GM18870 (cell line): Measurements from ENCODE around the gene PLEKHB2.
A peak's percentile ranks its signal among the peaks of the same experiment; 100 is the strongest.
"Not testable (repeated sequence)": the region's sequence is repeated elsewhere in the genome, so short reads cannot be mapped to it uniquely, and the experiment has no call there.

Experiments used
- ATAC-seq: cut with Tn5 transposase; IDR thresholded peaks from one replicate; pipeline ENCODE4 v1.9.1; 2021; ENCODE audit warnings: moderate library complexity; ENCODE audit not compliant: unreplicated experiment

The PLEKHB2 gene

DNA sequence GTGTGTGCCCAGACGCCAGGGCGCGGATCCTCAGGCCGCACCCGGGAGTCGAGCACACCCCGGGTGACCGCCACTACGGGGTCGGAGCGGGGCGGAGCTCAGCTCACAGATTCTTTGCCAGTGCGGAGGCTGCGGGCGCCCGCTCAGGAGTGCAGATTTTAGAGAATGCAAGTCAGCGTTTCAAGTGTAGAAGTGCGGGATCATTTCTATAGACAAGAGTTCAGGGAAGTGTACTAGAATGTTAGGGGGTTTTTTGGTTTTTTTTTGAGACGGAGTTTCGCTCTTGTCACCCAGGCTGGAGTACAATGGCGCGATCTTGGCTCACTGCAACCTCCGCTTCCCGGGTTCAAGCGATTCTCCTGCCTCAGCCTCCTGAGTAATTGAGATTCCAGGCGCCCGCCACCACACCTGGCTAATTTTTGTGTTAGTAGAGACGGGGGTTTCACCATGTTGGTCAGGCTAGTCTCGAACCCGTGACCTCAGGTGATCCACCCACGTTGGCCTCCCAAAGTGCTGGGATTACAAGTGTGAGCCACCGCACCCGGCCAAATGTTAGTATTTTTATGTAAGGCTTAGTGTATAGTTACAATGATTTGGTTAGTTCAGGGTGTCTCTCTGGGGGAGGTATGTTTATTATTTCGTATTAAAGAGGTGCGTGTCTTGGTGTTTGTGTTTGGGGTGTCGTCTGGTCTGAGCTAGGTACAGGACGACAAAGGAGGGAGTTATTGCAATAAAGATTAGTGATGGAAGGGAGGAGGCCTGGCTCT is 11.3 kb upstream of the PLEKHB2 start:
- peak; percentile 75 for ATAC-seq

DNA sequence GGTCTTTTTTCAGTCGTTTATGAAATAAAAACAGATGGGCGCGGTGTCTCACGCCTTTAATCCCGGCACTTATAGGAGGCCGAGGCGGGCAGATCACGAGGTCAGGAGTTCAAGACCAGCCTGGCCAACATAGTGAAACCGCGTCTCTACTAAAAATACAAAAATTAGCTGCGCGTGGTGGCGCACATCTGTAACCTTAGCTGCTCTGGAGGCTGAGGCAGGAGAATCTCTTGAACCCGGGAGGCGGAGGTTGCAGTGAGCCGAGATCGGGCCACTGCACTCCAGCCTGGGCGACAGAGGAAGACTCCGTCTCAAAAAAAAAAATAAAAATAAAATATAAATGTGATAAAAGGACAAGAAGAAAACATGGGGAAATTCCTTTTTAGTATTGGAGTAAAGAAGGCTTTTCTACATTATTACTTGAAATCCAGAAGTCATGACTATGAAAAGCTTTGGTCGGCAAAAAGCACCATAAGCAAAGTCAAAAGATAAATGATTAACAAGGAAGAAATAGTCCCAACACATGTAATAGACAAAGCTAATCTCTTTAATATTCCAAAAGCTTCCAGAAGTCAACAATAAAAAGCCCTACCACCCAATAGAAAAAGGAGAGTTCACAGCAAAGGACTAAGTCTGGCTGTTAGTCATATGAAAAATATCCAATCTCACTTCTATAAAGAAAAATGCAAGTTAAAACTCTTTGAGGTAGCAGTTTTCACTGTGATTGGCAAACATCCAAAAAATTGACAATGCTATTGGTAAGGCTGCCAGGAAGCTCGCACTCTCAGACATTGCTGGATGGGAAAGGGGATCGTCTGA is 10.5 kb upstream of the PLEKHB2 start:
- ATAC-seq = no peak

DNA sequence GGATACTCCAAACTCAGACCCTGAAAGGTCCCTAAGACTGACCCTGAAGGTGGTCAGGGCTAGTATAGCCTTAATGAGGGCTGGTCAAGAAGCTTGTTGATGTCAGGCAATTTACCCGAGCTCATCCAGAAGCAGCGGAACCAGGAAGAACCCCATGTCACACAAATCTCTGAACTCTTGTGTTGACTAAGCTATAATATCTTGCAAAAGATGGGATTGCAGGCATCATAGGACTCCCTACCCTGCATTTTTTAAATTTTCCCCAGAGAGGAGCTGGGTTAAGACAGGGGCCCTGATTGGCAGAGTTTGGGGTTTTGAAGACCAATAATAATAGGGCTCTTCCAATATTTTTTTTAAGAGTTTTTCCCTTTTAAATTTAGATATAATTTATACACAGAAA is 2.0 kb upstream of the PLEKHB2 start:
- ATAC-seq = no peak

DNA sequence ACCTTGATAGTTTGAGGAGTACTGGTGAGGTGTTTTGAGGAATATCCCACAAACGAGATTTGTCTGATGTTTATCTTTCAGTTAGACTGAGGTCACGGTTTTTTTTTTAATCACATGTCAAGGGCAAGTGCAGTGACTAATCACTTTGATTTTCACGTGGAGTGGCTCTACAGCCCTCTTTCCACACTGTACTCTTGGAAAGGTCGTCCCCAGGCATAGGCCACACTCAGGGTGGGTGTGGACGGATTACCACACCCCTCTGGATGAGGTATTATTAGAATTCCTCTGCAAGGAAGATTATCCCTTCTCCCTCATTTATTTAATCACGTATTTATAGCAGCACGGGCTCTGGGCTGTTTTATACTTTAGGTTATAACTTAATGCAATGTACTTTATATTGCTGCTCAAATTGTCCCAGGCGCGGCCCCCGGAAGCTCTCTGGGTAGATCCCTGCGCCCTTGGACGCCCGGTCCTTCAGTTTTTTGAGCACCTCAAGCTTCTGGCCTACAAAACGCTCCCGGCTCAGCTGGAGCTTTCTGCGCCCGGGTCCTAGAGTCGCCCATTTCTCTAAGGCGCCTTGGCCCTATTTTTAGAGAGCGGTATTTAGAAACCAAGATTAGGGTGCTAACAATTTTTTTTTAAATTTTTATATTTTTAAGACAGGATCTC is 515 bp upstream of the PLEKHB2 start:
- peak; percentile 66 for ATAC-seq

DNA sequence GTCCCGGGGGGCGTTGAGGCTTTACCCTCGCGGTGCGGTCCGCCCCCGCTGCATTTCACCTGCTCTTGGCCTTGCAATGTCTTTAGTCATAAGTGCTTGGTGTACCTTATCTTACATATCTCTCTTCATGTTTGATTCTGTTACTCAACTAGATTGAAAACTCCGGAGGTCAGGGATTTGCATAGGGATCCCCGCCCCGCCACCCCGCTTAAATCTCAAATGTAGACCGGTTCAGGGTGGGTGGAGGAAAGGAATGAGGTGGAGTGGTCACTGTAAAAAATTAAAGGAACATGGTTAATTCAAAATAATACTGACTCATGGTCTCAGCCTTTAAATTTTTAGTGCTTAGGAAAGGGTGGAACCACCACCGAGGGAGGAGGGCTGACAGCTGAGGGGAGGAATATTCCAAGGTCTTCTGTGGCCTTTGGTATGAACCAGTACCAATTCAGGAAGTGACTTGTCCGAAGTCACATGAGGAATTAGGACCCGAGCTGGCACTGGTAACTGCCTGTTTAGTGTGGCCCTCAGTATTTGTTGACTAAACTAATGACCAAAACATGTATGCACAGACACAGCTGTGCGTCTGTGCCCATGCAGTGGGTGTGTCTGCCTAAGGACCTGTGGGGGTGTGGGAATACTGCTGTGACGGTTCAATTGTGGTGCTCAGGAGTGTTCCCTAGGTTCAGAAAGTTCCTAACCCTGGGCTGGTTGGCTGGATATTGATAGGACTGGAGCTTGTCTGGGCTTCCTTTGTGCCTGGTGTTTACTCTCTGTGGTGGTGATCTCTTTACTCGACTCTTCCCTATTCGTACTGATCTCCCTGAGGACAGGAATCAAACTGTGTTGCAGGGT is 1.0 kb downstream of the PLEKHB2 start:
- peak; percentile 41 for ATAC-seq

DNA sequence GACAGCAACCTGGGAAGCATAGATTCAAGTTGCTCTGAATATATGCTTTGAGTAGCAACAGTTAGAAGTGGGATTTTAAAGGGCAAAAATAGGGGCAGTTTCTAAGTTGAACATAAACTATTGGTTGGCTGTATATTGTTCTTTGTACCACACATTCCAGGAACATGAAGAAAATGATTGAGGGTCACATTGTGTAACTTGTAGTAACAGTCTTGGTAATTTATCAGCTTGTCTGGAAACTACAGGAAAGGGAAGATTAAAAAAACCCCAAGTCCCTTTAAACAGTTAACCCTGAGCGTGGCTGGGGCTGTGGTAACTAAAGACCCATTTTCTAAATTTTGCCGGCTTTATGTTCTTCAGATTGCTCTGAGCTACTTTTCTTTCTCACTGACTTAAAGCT is 7.4 kb downstream of the PLEKHB2 start:
- no peak for ATAC-seq

DNA sequence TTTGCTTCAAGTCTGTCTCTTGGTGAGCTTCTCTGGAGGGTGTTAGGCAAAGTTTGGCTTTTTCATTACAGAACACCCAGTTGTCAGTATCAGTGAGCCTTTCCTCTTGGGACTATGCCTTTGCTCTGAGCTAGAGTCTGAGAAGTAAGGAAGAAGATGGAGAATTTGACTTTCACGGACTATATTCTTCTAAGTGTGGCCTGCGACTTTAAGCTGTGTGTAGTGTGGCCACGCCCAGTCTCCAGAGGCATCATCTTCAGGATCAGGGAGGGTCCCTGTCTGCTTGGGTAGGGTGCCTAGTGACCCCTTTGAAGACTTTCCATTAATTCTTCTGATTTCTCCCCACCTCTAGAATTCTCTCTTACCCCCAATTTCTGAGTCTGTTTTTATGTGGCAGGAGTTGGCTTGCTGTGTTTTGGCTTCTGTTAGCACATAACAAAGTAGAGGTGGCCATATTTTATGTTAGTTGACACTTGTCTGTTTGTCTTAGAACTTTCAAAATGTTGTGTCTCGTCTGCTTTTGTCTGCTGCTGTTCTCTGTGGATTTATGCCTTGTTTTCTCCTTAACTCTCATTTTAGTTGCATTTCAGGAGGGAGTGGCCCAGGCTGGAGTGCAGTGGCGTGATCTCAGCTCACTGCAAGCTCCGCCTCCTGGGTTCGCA is 8.6 kb downstream of the PLEKHB2 start:
- no peak for ATAC-seq

DNA sequence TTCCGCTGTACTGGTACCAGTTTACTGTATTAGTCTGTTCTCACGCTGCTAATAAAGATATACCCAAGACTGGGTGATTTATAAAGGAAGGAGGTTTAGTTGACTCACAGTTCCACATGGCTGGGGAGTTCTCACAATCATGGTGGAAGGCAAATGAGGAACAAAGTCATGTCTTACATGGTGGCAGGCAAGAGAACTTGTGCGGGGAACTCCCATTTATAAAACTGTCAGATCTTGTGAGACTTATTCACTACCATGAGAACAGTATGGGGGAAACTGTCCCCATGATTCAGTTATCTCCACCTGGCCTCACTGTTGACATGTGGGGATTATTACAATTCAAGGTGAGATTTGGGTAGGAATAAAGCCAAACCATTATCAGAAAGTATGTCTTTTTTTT is 9.8 kb downstream of the PLEKHB2 start:
- not testable (repeated sequence) for ATAC-seq

DNA sequence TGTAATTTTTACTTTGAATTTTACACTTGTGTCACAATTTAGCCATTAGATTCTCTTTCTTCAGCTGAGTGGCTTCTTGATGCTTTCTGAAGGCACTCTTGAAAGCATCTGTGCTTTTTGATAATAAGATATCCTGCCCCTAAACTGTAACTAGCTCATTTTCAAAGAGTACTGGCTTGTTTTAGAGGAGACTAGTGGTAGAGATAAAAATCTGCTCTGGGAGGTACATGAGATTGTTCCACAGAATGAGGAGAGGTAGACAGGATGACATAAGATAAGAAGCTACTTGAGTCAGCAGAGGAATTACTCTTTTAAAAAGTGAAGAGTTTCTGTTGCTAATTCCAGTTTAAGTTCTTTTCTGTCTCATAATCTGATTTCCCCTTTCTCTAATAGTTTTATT is 10.6 kb downstream of the PLEKHB2 start:
- no peak for ATAC-seq

DNA sequence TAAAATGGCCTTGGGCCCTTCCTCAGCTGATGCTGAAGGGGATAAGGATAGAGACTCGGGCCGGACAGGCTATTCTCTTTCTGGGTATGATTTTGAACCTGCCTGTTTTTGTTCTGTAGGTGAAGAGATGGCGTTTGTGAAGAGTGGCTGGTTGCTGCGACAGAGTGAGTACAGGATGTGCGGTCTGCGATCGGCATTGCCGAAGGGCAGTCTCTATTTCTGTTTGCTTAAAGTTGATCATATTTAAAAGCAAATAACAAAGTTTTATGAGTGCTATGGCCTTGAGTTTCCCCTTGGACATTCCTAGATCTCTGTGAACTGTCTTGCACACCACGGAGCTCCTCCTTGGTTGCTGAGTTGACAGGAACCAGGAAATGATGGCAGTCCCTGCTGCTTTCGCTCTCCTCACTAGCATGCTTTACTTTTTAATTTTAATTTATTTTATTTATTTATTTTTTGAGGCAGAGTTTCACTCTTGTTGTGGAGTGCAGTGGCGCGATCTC is 15.7 kb downstream of the PLEKHB2 start:
- ATAC-seq = no peak

DNA sequence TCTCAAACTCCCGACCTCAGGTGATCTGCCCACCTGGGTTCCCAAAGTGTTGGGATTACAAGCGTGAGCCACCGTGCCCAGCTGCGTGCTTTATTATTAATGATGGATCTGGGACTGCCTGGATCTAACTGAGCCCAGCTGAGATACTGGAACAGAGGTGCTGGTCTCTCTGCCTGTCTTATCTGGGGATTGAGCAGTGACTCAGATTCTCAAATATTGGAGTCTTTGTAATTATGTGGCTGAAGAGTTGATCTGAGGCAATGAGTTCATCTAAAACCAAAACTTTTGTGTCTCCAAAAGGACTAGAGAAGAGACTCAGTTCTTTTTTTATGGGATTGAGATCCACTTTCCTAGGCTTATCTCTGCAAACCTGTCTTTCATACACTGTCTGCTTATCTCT is 16.3 kb downstream of the PLEKHB2 start:
- ATAC-seq = no peak

DNA sequence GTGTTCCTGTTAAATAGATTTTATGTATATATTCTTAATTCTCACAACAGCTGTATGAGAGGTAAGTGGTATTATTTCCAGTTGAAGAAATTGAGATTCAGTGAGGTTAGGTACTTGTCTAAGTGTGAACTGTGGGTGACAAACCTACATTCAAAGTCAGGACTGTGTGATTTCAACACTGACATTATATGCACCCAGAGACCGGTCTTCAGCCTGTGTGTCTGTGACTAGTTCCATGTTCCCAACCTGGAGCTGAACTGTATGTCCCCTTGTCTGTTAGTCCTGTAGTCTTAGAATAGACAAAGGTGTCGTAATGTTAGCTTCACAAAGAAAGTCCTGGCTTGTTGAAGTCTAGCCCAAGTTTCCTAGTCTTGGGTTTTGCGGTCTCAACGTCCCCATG is 17.4 kb downstream of the PLEKHB2 start:
- no peak for ATAC-seq

DNA sequence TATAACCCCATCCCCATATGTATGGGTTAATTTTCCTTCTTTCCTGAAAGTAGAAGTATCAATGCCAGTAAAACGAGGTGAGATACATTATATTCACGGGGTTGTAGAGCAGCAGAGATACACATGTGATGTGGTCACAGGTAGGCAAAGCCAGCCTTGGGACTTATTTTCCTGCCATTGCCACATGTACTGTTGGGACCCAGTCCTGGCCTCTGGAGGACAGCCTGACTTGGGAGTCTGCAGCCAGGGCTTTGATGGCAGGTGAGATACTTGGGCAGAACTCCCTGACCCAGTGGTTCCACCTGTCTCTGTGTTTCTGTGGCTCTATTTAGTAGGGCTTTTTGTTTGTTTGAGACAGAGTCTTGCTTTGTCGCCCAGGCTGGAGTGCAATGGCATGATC is 18.1 kb downstream of the PLEKHB2 start:
- no peak for ATAC-seq

DNA sequence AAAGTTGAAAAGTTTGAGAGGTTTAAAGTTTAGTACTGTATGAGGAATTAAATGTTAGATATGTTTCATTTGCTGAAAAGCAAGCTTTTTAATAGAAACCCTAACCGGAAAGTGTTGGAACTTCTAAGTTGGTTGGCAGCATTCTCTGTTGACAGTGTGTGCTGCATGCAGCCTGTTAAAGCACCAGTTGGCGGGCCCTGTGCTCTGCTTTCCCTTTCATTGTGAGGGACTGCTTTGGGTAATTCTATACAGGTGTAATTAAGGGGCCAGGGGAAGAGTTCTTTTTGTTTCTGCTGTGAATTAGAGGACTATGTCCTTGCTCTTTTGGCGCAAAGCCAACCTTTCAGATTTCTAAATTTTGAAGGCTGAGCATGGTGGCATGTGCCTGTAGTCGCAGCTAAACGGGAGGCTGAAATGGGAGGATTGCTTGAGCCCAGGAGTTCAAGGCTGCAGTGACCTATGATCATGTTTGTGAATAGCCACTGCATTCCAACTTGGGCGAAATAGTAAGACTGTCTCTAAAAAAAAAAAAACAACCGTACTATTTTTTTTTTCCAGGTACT is 20.1 kb downstream of the PLEKHB2 start:
- ATAC-seq = no peak

DNA sequence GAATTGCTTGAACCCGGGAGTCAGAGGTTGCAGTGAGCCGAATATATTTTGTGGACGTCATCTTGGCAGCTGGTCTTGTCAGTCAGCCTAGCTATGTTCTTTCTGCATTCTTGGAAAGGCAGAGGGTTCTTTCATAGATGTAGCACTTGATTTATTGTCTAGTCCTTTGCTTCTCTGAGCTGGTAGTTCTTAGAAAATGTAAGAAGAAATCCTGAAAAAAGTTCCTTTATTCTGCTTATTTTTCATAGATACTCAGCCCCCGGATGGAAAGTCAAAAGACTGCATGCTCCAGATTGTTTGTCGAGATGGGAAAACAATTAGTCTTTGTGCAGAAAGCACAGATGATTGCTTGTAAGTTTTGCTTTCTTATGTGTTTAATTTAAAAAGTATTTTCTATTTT is 21.3 kb downstream of the PLEKHB2 start:
- no peak for ATAC-seq

DNA sequence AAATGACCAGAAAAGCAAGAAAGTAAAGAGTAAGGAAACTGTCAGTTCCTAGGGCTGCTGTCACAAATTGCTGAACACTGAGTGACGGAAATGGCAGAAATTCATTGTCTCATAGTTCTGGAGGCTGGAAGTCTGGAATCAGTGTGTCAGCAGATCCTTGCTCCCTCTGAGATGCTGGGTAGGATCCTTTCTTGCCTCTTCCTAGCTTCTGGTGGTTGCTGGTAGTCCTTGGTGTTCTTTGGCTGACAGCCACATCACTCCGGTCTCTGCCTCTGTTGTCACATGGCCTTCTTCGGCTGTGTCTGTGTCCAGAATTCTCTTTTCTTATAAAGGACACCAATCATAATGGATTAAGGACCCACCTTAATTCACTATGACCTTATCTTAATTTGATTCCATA is 21.9 kb downstream of the PLEKHB2 start:
- ATAC-seq = no peak

DNA sequence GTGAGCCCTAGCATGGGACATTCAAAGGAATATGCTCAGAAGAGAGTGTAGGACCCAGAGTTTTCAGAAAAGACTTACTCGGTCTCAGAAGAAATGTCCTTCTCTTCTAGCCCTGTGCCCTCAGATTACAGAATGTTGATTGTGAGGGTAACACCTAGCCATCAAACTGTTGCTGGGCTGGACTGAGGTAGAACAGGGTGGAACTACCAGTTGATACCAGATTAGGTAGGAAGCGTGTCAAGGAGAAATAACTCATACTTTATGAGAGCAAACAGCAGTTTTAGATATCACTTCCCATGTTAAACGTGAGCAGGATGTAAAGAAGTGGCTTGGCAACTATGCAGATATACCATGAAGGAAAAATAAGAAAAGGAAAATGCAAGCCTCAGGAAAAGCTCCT is 22.8 kb downstream of the PLEKHB2 start:
- no peak for ATAC-seq

DNA sequence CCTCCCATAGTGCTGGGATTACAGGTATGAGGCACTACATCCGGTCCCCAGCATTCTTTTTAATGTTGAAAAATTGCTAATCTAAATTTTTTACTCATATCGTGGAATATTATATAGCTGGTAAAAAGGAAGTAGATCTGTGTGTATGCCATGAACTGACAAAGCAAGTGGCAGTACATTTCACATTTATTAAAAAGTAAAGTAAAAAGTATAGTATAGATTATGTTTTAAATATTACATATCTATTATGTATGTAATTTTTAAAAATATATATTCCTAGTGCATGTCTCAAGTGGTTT is 25.1 kb downstream of the PLEKHB2 start:
- ATAC-seq = no peak

DNA sequence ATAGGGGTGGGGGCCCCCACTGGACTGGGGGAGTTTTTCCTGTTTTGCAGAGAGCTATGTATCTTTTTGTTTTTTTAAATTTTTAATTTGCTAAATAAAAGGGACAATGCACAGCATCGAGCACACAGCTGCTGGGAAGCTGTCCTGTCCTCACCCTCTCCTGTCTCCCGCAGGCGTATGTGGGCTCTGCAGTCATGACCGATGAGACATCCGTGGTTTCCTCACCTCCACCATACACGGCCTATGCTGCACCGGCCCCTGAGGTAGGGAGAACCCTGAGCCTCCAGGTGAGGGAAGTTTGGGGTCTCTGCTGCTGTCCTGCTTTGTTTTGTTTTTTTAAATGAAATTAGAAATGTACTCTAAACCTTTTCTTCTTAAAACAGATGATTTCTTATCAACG is 27.6 kb downstream of the PLEKHB2 start:
- ATAC-seq = no peak

DNA sequence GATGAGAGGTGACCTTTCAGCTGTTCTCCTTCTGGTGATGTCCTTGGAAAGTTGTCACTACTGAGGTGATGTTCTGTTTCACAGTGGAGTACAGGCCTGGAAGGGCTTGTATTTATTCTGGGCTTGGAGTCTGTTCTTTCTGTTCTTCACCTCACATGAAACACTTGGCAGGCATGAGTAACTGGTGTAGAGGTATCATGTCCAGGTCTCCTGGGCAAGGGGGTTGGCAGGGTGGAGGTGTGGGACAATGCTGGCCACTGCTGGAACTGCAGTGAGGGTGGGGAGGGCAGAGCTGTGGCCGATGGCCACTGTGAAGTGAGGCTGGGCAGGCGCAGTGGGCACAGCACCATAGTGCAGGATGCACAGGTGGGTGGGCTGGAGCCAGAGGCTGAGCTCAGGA is 35.4 kb downstream of the PLEKHB2 start:
- ATAC-seq = no peak
